Measurements from ENCODE around the gene CEMIP2. TPM values are rescaled to one million over a fixed set of nuclear protein-coding genes. Genes with fewer than 3 reads are reported as not detected.
"Not testable (repeated sequence)": the region's sequence is repeated elsewhere in the genome, so short reads cannot be mapped to it uniquely, and the experiment has no call there.

The CEMIP2 gene
- polyA plus RNA-seq, 1 of the 3 experiments (the other 2 are of a cell fraction): 39.8 TPM

DNA sequence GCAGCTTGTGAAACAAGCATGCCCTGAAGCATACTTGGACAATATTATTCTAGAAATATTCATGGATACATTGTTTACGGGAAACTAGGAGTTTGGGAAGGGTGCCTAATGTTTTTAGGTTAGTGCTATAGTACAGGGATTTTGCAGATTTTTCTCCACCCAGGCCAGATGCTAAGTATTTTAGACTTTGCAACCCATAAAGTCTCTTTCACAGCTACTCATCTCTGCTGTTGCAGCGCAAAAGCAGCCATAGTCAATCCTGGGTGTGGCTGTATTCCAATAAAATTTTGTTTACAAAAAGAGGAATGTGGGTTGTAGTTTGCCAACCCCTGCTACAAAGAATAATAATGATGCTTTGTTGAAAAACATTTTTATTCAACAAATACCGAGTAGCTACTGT is 106.2 kb downstream of the CEMIP2 start:
- POLR2A ChIA-PET: no interaction called here

DNA sequence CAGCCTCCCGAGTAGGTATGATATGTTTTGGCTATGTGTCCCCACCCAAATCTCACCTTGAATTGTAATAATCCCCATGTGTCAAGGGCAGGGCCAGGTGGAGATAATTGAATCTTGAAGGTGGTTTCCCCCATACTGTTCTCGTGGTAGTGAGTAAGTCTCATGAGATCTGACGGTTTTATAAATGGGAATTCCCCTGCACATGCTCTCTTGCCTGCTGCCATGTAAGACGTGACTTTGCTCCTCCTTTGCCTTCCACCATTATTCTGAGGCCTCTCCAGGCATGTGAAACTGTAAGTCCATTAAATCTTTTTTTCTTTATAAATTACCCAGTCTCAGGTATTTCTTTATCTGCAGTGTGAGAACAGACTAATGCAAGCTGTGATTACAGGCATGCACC is 111.0 kb downstream of the CEMIP2 start:
- H2AFZ ChIP-seq (ENCODE audit: low read depth); H3K27ac ChIP-seq (ENCODE audit: low read depth in 2 of 2, low read length in 1 of 2); H3F3A ChIP-seq (replicated peaks; ENCODE audit: insufficient read depth); DNase-seq; H3K9me3 ChIP-seq; H3K9ac ChIP-seq; H3K4me2 ChIP-seq; H3K36me3 ChIP-seq (replicated peaks in 1 of 2; ENCODE audit: control insufficient read depth in 1 of 2, insufficient read depth in 2 of 2, low read length in 1 of 2); H3K79me2 ChIP-seq (ENCODE audit: insufficient read depth); CTCF ChIA-PET; POLR2A ChIA-PET; H4K20me1 ChIP-seq (ENCODE audit: insufficient read depth); H3K4me1 ChIP-seq (ENCODE audit: control insufficient read depth in 1 of 2, insufficient read depth in 2 of 2, low read depth in 1 of 2, low read length in 1 of 2); H3K4me3 ChIP-seq (ENCODE audit: low read depth in 2 of 2, low read length in 1 of 2); H3K9me2 ChIP-seq: not testable (repeated sequence)
- 9% methylated on average over 4 of the region's 4 CpGs for WGBS (ENCODE audit: low lambda C conversion rate)
- H3K27me3 ChIP-seq (ENCODE audit: insufficient read depth): peaks cover 29% of the 10 kb centered on the region; the same call in 1 of the 2 replicates

More for the DNA sequence above, 106.2 kb downstream of the CEMIP2 start:
- H3K9me3 ChIP-seq: no peaks in the 10 kb centered on the region
- H3K4me2 ChIP-seq: no peak overlapping the region
- H3F3A ChIP-seq (replicated peaks; ENCODE audit: insufficient read depth): no peaks in the 10 kb centered on the region
- H3K27ac ChIP-seq (ENCODE audit: low read depth in 2 of 2, low read length in 1 of 2): no peak overlapping the region
- H3K36me3 ChIP-seq (replicated peaks in 1 of 2; ENCODE audit: control insufficient read depth in 1 of 2, insufficient read depth in 2 of 2, low read length in 1 of 2): no peaks in the 10 kb centered on the region
- H3K9me2 ChIP-seq: no peaks in the 10 kb centered on the region
- CTCF ChIA-PET: interaction anchor here (0.6 kb wide), 1 partner anchor 565 kb away, joined by 3 read pairs; no protein-coding TSS in a partner anchor
- H3K27me3 ChIP-seq (ENCODE audit: insufficient read depth): peaks cover 27% of the 10 kb centered on the region; the same call in 1 of the 2 replicates
- no peaks in the 10 kb centered on the region for H4K20me1 ChIP-seq (ENCODE audit: insufficient read depth)
- H3K9ac ChIP-seq: no peak overlapping the region
- H2AFZ ChIP-seq (ENCODE audit: low read depth): no peak overlapping the region
- no peaks in the 10 kb centered on the region for H3K4me1 ChIP-seq (ENCODE audit: control insufficient read depth in 1 of 2, insufficient read depth in 2 of 2, low read depth in 1 of 2, low read length in 1 of 2)
- DNase-seq: no peak
- no peak for TF ChIP-seq NRF1 (IDR thresholded peaks at IDR 0.05; ENCODE audit: low read depth, low read length)
- TF ChIP-seq, protein P1, sequence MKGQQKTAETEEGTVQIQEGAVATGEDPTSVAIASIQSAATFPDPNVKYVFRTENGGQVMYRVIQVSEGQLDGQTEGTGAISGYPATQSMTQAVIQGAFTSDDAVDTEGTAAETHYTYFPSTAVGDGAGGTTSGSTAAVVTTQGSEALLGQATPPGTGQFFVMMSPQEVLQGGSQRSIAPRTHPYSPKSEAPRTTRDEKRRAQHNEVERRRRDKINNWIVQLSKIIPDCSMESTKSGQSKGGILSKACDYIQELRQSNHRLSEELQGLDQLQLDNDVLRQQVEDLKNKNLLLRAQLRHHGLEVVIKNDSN (IDR thresholded peaks at IDR 0.05; ENCODE audit: borderline replicate concordance, low read depth): no peak
- TF ChIP-seq, protein P2, sequence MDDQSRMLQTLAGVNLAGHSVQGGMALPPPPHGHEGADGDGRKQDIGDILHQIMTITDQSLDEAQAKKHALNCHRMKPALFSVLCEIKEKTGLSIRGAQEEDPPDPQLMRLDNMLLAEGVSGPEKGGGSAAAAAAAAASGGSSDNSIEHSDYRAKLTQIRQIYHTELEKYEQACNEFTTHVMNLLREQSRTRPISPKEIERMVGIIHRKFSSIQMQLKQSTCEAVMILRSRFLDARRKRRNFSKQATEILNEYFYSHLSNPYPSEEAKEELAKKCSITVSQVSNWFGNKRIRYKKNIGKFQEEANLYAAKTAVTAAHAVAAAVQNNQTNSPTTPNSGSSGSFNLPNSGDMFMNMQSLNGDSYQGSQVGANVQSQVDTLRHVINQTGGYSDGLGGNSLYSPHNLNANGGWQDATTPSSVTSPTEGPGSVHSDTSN (IDR thresholded peaks at IDR 0.05): no peak
- TF ChIP-seq SMC3 (IDR thresholded peaks at IDR 0.05; ENCODE audit: low read depth, low read length): no peak
- TF ChIP-seq, protein P3, sequence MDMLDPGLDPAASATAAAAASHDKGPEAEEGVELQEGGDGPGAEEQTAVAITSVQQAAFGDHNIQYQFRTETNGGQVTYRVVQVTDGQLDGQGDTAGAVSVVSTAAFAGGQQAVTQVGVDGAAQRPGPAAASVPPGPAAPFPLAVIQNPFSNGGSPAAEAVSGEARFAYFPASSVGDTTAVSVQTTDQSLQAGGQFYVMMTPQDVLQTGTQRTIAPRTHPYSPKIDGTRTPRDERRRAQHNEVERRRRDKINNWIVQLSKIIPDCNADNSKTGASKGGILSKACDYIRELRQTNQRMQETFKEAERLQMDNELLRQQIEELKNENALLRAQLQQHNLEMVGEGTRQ (IDR thresholded peaks at IDR 0.05; ENCODE audit: borderline replicate concordance, low read depth, low read length): no peak
- no peak for TF ChIP-seq MEF2A (IDR thresholded peaks at IDR 0.05; ENCODE audit: borderline replicate concordance, low read depth)
- TF ChIP-seq POLR2AphosphoS5 (IDR thresholded peaks at IDR 0.05; ENCODE audit: low read depth, low read length): no peak
- TF ChIP-seq CHD2 (IDR thresholded peaks at IDR 0.05; ENCODE audit: low read length, partially characterized antibody): no peak
- TF ChIP-seq, protein P4, sequence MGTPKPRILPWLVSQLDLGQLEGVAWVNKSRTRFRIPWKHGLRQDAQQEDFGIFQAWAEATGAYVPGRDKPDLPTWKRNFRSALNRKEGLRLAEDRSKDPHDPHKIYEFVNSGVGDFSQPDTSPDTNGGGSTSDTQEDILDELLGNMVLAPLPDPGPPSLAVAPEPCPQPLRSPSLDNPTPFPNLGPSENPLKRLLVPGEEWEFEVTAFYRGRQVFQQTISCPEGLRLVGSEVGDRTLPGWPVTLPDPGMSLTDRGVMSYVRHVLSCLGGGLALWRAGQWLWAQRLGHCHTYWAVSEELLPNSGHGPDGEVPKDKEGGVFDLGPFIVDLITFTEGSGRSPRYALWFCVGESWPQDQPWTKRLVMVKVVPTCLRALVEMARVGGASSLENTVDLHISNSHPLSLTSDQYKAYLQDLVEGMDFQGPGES (IDR thresholded peaks at IDR 0.05; ENCODE audit: low read depth, low read length): no peak
- no peak overlapping the region for H3K4me3 ChIP-seq (ENCODE audit: low read depth in 2 of 2, low read length in 1 of 2)
- WGBS (ENCODE audit: low lambda C conversion rate): 27% methylated on average over 3 of the region's 3 CpGs
- no peaks in the 10 kb centered on the region for H3K79me2 ChIP-seq (ENCODE audit: insufficient read depth)
